Astrocyte of the cerebellum (primary cell): ENCODE results near the gene PROZ.
"Not testable (repeated sequence)": the region's sequence is repeated elsewhere in the genome, so short reads cannot be mapped to it uniquely, and the experiment has no call there.

Experiments
- DNase-seq: peaks from one replicate; pipeline ENCODE4 v3.0.0-alpha.2; 2011; ENCODE audit warnings: low read depth
- H3K4me3 ChIP-seq: 2 replicates; pipeline ENCODE4 v1.5.1; 2011; ENCODE audit warnings: mild to moderate bottlenecking, low read depth, low read length, moderate library complexity
- CTCF ChIP-seq: IDR thresholded peaks from 2 replicates; pipeline ENCODE4 v1.5.1; 2012; ENCODE audit warnings: low read length, low read depth, moderate library complexity, mild to moderate bottlenecking; ENCODE audit errors: missing control alignments
- in situ Hi-C: cut with HindIII; loops from 2 replicates; pipeline ENCODE4 v1.10.0; 2017; ENCODE audit warnings: low sequenced_read_pairs

PROZ gene

DNA sequence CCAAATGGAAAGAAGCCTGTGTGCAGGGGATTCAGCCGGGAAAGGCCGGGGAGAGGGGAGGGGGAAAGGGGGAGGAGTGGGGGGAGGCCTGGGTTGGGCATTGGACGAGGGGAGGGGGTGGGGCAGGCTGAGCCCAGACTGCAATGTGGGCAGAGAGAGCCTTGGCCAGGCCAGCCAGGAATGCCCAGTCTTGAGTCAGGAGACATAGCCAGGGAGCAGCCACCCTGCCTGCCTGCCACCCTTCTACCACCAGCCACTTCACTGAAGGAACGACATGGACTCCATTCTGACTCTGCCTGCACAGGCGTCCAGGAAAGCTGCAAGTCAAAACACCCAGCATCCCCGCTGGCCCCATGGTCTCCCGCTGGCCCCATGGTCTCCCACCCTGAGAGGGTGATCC is 498 bp downstream of the PROZ start:
- TF ChIP-seq CTCF = no peak
- in situ Hi-C loops = no loop called here
- no peak overlapping the region for H3K4me3 ChIP-seq
- DNase-seq = no peak

DNA sequence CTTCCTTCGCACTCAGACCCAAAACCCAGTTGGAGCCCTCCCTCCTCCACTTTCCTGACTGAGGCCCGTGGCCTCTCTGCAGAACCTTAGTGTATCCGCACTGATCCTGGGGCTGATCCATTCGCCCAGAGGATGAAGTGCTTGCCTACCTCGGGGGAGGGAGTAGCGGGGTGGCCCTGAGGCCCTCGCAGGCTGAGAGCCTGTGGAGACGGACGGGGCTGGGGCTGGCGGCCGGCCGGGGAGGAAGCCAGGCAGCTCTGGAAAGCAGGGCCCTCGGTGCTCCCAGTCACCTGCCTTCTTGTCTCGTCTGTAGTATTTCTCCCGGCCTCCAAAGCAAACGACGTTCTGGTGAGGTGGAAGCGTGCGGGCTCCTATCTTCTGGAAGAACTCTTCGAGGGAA is 1.3 kb downstream of the PROZ start:
- no peak overlapping the region for H3K4me3 ChIP-seq
- no peak for DNase-seq
- in situ Hi-C loops = no loop called here
- no peak for TF ChIP-seq CTCF

DNA sequence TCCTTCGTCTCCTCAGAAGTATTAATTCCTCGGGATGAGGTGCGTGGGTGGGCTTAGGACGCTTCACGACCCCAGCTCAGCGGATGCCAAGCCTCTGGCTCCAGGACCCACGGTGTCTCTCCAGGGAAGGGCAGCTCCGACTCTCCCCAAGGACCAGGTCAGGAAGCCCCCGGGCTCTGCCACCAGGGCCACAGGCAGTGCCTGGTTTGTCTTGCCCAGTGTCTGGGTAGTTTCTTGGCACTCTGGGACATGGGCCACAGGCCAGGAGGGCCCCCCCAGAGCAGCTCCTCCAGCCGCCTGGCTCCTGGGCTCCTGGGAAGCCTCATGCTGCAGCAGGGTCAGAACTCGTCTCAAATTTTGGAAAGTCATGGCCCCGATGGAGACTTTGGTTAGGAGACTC is 2.5 kb downstream of the PROZ start:
- in situ Hi-C loops = no loop called here
- no peak overlapping the region for H3K4me3 ChIP-seq
- no peak for DNase-seq
- TF ChIP-seq CTCF = no peak

DNA sequence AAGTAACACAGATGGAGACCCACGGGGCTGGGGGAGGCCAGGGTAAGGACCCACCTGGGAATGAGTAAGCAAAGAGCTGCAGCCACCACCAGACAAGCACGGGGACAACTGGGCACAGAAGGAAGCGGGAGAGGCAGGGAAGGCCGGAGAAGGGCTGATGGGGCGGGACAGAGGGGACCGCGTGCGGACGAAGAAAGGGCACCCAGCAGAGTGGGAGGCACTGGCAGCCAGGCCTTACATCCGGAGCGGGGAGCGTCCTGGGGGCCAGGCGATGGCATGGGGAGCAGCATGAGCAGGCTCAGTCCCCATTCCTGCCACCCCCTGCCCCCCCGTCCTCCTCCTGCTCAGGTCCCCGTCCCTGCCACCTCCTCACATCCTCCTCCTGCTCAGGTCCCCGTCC is 3.0 kb downstream of the PROZ start:
- no peak overlapping the region for H3K4me3 ChIP-seq
- DNase-seq = no peak
- TF ChIP-seq CTCF = no peak
- in situ Hi-C loops = no loop called here

DNA sequence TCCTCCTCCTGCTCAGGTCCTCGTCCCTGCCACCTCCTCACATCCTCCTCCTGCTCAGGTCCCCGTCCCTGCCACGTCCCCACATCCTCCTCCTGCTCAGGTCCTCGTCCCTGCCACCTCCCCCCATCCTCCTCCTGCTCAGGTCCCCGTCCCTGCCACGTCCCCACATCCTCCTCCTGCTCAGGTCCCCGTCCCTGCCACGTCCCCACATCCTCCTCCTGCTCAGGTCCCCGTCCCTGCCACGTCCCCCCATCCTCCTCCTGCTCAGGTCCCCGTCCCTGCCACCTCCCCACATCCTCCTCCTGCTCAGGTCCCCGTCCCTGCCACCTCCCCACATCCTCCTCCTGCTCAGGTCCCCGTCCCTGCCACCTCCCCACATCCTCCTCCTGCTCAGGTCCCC is 3.5 kb downstream of the PROZ start:
- H3K4me3 ChIP-seq, in situ Hi-C loops, DNase-seq: not testable (repeated sequence)

DNA sequence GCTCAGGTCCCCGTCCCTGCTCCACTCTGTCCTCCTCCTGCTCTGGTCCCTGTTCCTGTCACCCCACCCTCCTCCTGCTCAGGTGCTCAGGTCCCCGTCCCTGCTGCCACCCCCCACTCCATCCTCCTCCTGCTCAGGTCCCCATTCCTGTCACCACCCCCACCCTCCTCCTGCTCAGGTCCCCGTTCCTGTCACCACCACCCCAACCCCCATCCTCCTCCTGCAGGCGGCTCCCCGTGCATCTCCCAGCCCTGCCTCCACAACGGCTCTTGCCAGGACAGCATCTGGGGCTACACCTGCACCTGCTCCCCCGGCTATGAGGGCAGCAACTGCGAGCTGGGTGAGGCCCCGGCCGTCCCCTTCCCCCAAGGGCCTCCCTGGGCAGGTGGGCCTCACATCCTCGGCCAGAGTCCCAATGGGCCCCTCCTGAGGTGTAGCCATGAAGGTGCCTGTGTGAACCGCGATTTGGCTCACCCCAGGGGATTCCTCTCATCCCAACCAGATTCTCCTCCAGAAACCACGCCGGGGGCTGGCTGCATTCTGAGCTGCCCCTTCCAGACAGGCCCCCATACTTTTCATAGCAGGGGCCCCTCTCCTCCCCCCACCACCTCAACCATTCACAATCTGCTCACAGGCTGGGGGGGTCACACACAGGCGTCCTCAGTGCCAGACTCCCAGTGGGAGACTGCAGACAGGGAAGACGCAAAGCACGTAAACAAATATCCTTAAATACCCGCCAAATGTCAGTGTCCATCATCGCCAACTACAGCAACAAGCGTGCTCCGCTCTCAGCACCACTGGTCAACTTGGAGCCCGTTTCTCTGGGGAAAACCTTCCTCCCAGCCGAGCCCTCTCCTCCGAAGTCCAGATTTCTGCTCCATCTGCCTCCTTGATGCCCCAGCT is 4.6 kb downstream of the PROZ start:
- TF ChIP-seq CTCF = no peak
- no peak overlapping the region for H3K4me3 ChIP-seq
- DNase-seq = no peak
- in situ Hi-C loops = no loop called here

GRCh38 chr13:113164492-113164891 is 6.0 kb downstream of the PROZ start:
- no peak for TF ChIP-seq CTCF
- DNase-seq = no peak
- H3K4me3 ChIP-seq = no peak overlapping the region
- in situ Hi-C loops = no loop called here
